DOHH2 (cell line): ENCODE data around the gene SIPA1L3.

Source experiments
- EZH2phosphoT487 ChIP-seq: fragments of 200-600 bp; sonication (generic); IDR thresholded peaks from 2 replicates; pipeline ENCODE4 v1.6.1; 2017; ENCODE audit warnings: borderline replicate concordance, mild to moderate bottlenecking, antibody characterized with exemption, low read length, moderate library complexity, mixed read lengths
- TF ChIP-seq, protein P1 (sequence below): fragments of 200-600 bp; sonication (generic); IDR thresholded peaks from one replicate; pipeline ENCODE4 v1.5.1; 2014; ENCODE audit warnings: antibody characterized with exemption, mild to moderate bottlenecking, low read depth, low read length; ENCODE audit not compliant: poor library complexity, severe bottlenecking

DNA sequence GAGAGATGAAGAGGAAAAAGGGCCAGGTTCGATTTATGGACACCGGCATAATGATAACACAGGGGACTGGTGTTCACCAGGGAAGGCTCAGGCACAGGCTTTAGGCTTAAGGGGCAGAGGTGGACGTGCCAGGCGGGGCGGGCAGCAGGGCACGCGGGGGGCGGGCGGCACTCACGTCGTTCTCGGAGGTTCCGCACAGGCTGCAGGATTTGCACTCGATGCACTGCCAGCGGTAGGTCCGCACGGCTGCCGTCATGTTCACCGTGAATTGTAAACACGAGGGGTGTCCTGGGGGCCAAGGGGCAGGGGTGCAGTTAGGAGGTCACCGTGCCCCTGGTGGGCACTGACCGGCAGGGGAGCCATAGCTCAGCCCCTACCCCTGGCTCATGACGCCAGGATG lies 306.5 kb downstream of the SIPA1L3 start:
- TF ChIP-seq, protein P1, sequence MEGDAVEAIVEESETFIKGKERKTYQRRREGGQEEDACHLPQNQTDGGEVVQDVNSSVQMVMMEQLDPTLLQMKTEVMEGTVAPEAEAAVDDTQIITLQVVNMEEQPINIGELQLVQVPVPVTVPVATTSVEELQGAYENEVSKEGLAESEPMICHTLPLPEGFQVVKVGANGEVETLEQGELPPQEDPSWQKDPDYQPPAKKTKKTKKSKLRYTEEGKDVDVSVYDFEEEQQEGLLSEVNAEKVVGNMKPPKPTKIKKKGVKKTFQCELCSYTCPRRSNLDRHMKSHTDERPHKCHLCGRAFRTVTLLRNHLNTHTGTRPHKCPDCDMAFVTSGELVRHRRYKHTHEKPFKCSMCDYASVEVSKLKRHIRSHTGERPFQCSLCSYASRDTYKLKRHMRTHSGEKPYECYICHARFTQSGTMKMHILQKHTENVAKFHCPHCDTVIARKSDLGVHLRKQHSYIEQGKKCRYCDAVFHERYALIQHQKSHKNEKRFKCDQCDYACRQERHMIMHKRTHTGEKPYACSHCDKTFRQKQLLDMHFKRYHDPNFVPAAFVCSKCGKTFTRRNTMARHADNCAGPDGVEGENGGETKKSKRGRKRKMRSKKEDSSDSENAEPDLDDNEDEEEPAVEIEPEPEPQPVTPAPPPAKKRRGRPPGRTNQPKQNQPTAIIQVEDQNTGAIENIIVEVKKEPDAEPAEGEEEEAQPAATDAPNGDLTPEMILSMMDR: no peak
- no peak for TF ChIP-seq EZH2phosphoT487
